GM21786 (cell line): ENCODE results near the gene SMIM31.

Experiments
- ATAC-seq: cut with Tn5 transposase; IDR thresholded peaks from one replicate; pipeline ENCODE4 v1.9.1; 2021; ENCODE audit not compliant: unreplicated experiment

Gene SMIM31

DNA sequence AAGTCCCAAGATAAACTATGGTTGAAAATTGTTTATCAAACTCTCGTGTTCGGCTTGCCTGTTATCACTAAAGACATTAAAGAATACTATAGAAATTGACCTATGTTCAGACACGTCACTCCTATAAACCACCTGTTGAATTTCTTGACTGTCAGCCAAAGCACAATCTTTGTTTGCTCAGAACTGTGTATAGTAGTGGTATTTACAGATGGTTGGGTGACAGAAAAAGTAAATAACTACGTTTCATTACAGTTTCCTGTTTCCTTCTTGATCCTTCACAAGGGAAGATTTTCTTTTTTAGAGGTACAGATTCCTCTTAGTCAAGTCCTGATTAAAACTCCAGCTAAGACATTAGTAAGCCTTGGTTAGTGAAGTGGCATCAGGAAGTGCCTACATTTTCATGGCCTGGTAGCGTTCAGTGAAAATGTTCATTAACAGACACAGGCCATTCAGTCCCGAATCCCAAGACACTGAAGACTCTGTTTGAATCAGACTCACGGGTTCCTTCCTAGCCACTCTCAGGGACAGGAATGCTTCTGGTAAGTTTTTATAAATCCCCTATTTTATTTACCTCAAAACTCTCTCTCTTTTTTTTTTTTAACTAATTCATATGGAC lies at the start of gene SMIM31:
Gene SMIM31 (plus strand): TSS at position 259 of the 616 bp plus-strand sequence. CDS start 16,313 bp downstream, outside the sequence.
- no peak for ATAC-seq

DNA sequence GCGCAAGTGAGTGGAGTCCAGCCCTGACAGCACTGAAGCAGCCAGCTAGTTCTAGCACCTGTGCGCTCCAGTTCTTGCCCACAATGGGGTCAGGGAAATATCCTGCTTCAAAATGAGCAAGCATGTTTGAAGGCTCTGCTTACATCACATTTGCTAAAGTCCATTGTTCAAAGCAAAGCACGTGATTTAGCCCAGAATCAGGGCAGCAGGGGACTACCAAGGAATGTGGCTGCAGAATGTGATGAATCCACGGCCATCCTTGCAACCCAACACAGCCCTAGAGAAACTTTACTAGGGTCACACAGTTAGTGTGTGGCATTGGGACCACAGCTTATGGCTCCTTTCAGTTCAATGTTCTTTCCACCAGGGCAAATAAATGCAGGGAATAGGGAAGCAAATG lies 47.3 kb upstream of the SMIM31 start:
- ATAC-seq: no peak

- no peak for ATAC-seq
These were observed 37.0 kb upstream of the SMIM31 start for GRCh38 chr4:164716901-164717300.

- no peak for ATAC-seq
These were observed 35.1 kb upstream of the SMIM31 start for GRCh38 chr4:164718827-164719226.

GRCh38 chr4:164725066-164725465 lies 28.9 kb upstream of the SMIM31 start:
- ATAC-seq: no peak

DNA sequence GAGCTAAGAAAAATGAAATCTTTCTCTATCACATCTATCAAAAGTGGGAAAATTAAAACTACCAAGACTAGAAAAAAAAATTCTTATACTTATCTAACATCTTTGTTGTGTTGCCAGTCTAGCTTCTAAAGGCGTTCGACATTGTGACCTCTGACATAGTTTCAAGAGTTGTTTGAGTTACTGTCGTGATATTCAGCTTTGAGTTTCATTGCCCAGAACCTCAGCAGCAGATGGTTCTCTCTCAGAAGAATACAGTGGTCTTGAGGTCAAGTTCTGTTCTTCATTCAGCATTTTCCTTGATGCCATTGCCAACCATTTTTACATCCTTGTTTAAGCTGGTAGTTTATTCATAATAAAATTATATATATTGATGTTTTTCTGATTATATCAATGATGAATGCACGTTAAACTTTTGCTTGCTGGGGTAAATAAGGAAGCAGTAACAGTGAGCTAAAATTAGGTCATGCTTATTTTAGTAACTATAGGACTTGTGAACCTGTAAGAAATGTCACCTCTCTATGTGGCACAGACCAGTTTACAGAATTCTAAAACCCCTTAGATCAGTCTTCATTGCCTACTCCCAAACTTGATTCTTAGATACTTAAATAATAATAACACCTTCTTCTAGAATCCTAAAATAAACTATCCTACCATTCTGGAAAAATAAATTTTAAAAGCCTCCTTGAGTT lies 23.1 kb upstream of the SMIM31 start:
- no peak for ATAC-seq

GRCh38 chr4:164731827-164732474 lies 22.0 kb upstream of the SMIM31 start:
- ATAC-seq: peak; percentile 75

DNA sequence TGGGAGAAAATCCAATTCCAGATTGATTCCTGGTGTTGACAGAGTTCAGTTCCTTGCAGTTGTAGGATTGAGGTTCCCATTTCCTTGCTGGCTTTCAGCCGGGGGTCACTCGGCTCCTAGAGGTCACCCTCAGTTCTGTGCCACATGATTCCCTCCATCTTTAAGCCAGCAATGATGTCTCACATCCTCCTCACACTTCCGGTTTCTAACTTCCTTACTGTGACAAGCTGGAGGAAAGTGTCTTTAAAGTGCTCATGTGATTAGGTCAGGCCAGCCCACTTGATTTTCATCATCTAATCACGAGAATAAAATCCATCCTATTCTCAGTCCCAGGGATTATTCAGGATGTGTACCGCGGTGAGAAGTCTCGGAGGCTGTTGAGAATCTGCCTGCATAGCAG lies 19.4 kb upstream of the SMIM31 start:
- no peak for ATAC-seq

DNA sequence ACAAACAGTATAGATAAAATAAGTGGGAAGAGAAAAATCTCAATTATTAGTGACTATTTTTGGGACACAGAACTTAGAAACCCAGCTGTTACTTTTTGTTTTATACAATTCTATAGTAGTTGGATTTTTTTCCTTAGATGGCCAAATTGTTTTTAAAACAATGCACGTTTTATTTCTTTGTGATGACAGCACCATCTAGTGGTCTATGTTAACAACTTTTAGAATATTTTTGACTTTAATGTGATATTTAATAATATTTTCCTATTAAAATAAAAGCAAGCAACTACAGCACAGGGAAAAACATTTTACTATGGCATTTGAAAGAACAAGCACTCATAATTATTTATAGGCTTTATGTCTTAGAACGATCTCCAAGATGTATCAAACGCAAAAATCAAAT lies 5.6 kb upstream of the SMIM31 start:
- no peak for ATAC-seq

GRCh38 chr4:164755432-164755831 lies 1.5 kb downstream of the SMIM31 start:
- no peak for ATAC-seq

- ATAC-seq: no peak
These were observed 2.8 kb downstream of the SMIM31 start for GRCh38 chr4:164756686-164757085.

GRCh38 chr4:164761241-164761640 lies 7.3 kb downstream of the SMIM31 start:
- ATAC-seq: no peak

GRCh38 chr4:164761746-164762275 lies 7.9 kb downstream of the SMIM31 start:
- no peak for ATAC-seq

GRCh38 chr4:164765096-164765495 lies 11.2 kb downstream of the SMIM31 start:
- no peak for ATAC-seq

DNA sequence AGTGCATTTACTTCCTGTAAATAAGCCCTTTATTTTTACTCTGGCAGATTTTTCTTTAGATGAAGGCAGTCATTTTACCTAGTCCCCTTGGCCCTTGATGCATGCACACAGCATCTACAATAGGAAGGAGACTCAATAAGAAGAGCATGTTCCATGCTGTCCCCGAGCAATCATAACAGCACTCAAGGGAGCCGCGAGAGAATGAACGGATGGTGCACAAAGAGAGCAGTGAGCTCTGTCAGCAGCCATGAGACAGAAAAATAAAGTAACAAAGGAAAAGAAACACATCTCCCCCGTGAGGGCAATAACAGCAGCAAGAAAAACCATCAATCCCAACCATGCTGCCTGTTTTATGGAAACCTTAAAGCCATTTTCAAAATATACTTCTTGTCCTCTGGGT lies 11.9 kb downstream of the SMIM31 start:
- no peak for ATAC-seq

- no peak for ATAC-seq
These were observed 14.6 kb downstream of the SMIM31 start for GRCh38 chr4:164768516-164768915.

GRCh38 chr4:164770010-164770724 lies 16.2 kb downstream of the SMIM31 start:
- ATAC-seq: no peak

DNA sequence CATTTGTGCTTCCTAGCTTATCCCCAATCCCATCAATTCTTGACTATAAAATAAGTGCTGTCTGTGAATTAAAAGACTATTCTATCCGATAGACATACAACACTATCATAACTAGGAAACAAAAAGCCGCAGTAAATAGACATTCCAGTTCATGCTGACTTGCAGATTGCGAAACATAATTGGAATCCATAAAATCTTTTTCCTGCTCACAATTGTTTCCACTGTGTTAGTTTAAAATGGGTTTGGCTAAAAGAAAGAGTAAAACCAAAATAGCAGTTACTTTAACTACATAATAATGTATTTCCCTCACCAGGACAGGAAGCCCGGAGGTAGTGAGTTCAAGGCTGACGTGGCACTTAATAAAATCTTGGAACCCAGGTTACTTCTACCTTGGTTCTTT lies 17.2 kb downstream of the SMIM31 start:
- ATAC-seq: no peak

DNA sequence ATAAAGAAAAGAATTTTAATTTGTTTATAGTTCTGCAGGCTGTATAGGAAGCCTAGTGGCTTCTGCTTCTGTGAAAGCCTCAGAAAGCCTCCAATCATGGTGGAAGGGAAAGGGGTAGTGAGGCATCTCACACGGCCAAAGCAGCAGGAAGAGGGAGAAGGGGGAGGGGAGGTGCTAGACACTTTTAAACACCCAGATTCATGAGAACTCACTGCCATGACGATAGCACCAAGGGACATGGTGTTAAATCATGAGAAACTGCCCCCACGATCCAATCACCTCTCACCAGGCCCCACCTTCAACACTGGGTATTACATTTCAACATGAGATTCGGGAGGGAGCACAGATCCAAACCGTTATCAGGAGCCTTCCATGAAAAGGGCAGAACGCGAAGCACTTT lies 18.1 kb downstream of the SMIM31 start:
- no peak for ATAC-seq

GRCh38 chr4:164779080-164779479 lies 25.1 kb downstream of the SMIM31 start:
- ATAC-seq: no peak

GRCh38 chr4:164779811-164780216 lies 25.9 kb downstream of the SMIM31 start:
- peak; percentile 74 for ATAC-seq
